Effector memory CD8-positive, alpha-beta T cell (primary cell): ENCODE results near the gene LONRF2.
A peak's percentile ranks its signal among the peaks of the same experiment; 100 is the strongest.
"Not testable (repeated sequence)": the region's sequence is repeated elsewhere in the genome, so short reads cannot be mapped to it uniquely, and the experiment has no call there.

Experiments
- ATAC-seq: fragments of 150-1000 bp; cut with Tn5 transposase; replicated peaks from 2 replicates; pipeline ENCODE4 v1.10.0; 2021; ENCODE audit warnings: mild to moderate bottlenecking, moderate library complexity
- DNase-seq, 3 experiments: peaks; one replicate each; pipeline ENCODE4 v3.0.0; 2021
- H3K27ac Mint-ChIP-seq, 2 donors: one replicate each; pipeline ENCODE4 v1.8.0; 2022; ENCODE audit warnings: mild to moderate bottlenecking in 2 of 2, mixed read lengths in 2 of 2, moderate library complexity in 2 of 2
- H3K27me3 Mint-ChIP-seq, 2 donors: one replicate each; pipeline ENCODE4 v1.8.0; 2022; ENCODE audit warnings: mixed read lengths in 2 of 2
- H3K36me3 Mint-ChIP-seq: one replicate; pipeline ENCODE4 v1.8.0; 2022; ENCODE audit warnings: mild to moderate bottlenecking, moderate library complexity, mixed read lengths; ENCODE audit not compliant: insufficient read depth
- H3K4me1 Mint-ChIP-seq, 2 donors: one replicate each; pipeline ENCODE4 v1.8.0; 2022; ENCODE audit warnings: low read depth in 2 of 2, mixed read lengths in 2 of 2
- H3K4me3 Mint-ChIP-seq, 2 donors: one replicate each; pipeline ENCODE4 v1.8.0; 2022; ENCODE audit warnings: mild to moderate bottlenecking in 2 of 2, mixed read lengths in 2 of 2, moderate library complexity in 2 of 2
- H3K9me3 Mint-ChIP-seq, 2 donors: one replicate each; pipeline ENCODE4 v1.8.0; 2022; ENCODE audit warnings: mixed read lengths in 2 of 2

LONRF2 gene

GRCh38 chr2:100248556-100248955 lies 73.7 kb downstream of the LONRF2 start:
- H3K9me3 Mint-ChIP-seq, H3K4me1 Mint-ChIP-seq, ATAC-seq, H3K27ac Mint-ChIP-seq, H3K36me3 Mint-ChIP-seq, DNase-seq, H3K4me3 Mint-ChIP-seq: not testable (repeated sequence)
- H3K27me3 Mint-ChIP-seq = peaks cover 13 to 53% of the 10 kb centered on the region in 2 donors

- Mint-ChIP-seq H3K27ac (no peak overlapping the region), H3K27me3 (peaks cover 18 to 53% of the 10 kb centered on the region in 2 donors), H3K4me1 (peaks cover 2 to 4% of the 10 kb centered on the region in 2 donors), H3K9me3 (no peaks in the 10 kb centered on the region), H3K4me3 (no peak overlapping the region), H3K36me3 (no peaks in the 10 kb centered on the region)
- DNase-seq = no peak
- ATAC-seq = peak; percentile 27
These were observed 74.3 kb downstream of the LONRF2 start for GRCh38 chr2:100248044-100248330.

- H3K27ac Mint-ChIP-seq = no peak overlapping the region
- ATAC-seq = peak; percentile 35
- H3K27me3 Mint-ChIP-seq = peaks cover 18 to 53% of the 10 kb centered on the region in 2 donors
- H3K36me3 Mint-ChIP-seq = no peaks in the 10 kb centered on the region
- no peak overlapping the region for H3K4me3 Mint-ChIP-seq
- H3K9me3 Mint-ChIP-seq = no peaks in the 10 kb centered on the region
- no peak for DNase-seq
- peaks cover 2 to 4% of the 10 kb centered on the region in 2 donors for H3K4me1 Mint-ChIP-seq
These were observed 74.9 kb downstream of the LONRF2 start for GRCh38 chr2:100247256-100248043.

GRCh38 chr2:100246163-100247145 lies 75.8 kb downstream of the LONRF2 start:
- H3K9me3 Mint-ChIP-seq = no peaks in the 10 kb centered on the region
- ATAC-seq (no peak), DNase-seq (no peak)
- peaks cover 18 to 53% of the 10 kb centered on the region in 2 donors for H3K27me3 Mint-ChIP-seq
- peaks cover 2 to 4% of the 10 kb centered on the region in 2 donors for H3K4me1 Mint-ChIP-seq
- no peak overlapping the region for H3K4me3 Mint-ChIP-seq
- H3K36me3 Mint-ChIP-seq = no peaks in the 10 kb centered on the region
- H3K27ac Mint-ChIP-seq = no peak overlapping the region

- DNase-seq = no peak
- no peak overlapping the region for H3K4me3 Mint-ChIP-seq
- peaks cover 23 to 53% of the 10 kb centered on the region in 2 donors for H3K27me3 Mint-ChIP-seq
- no peak for ATAC-seq
- H3K36me3 Mint-ChIP-seq = peaks cover 5% of the 10 kb centered on the region
- H3K27ac Mint-ChIP-seq = no peak overlapping the region
- H3K9me3 Mint-ChIP-seq = no peaks in the 10 kb centered on the region
- peaks cover 2 to 4% of the 10 kb centered on the region in 2 donors for H3K4me1 Mint-ChIP-seq
These were observed 76.6 kb downstream of the LONRF2 start for GRCh38 chr2:100245681-100246080.

GRCh38 chr2:100244881-100245605 lies 77.3 kb downstream of the LONRF2 start:
- ATAC-seq = no peak
- peaks cover 5% of the 10 kb centered on the region for H3K36me3 Mint-ChIP-seq
- no peaks in the 10 kb centered on the region for H3K9me3 Mint-ChIP-seq
- H3K27me3 Mint-ChIP-seq = peaks cover 27 to 47% of the 10 kb centered on the region in 2 donors
- H3K4me1 Mint-ChIP-seq = peaks cover 2 to 4% of the 10 kb centered on the region in 2 donors
- H3K4me3 Mint-ChIP-seq = no peak overlapping the region
- DNase-seq = no peak
- no peak overlapping the region for H3K27ac Mint-ChIP-seq

- H3K27ac Mint-ChIP-seq = no peak overlapping the region
- peaks cover 27 to 33% of the 10 kb centered on the region in 2 donors for H3K27me3 Mint-ChIP-seq
- DNase-seq (no peak), ATAC-seq (no peak)
- no peaks in the 10 kb centered on the region for H3K9me3 Mint-ChIP-seq
- no peak overlapping the region for H3K4me3 Mint-ChIP-seq
- peaks cover 2 to 4% of the 10 kb centered on the region in 2 donors for H3K4me1 Mint-ChIP-seq
- H3K36me3 Mint-ChIP-seq = peaks cover 5% of the 10 kb centered on the region
These were observed 78.7 kb downstream of the LONRF2 start for GRCh38 chr2:100243631-100244030.

- Mint-ChIP-seq H3K27ac (no peak overlapping the region), H3K9me3 (no peaks in the 10 kb centered on the region), H3K27me3 (peaks cover 27 to 28% of the 10 kb centered on the region in 2 donors), H3K36me3 (peaks cover 5% of the 10 kb centered on the region), H3K4me1 (peaks cover 2 to 4% of the 10 kb centered on the region in 2 donors), H3K4me3 (no peak overlapping the region)
- DNase-seq (peak; percentile 20 to 35 (median 28)), ATAC-seq (peak; percentile 44)
These were observed 79.2 kb downstream of the LONRF2 start for GRCh38 chr2:100242891-100243619.

GRCh38 chr2:100242476-100242875 lies 79.8 kb downstream of the LONRF2 start:
- Mint-ChIP-seq H3K36me3 (peaks cover 7% of the 10 kb centered on the region), H3K4me1 (peaks cover 3 to 4% of the 10 kb centered on the region in 2 donors), H3K4me3 (no peak overlapping the region), H3K27me3 (peaks cover 24 to 27% of the 10 kb centered on the region in 2 donors), H3K9me3 (no peaks in the 10 kb centered on the region), H3K27ac (no peak overlapping the region)
- ATAC-seq (no peak), DNase-seq (no peak)

GRCh38 chr2:100241236-100241635 lies 81.1 kb downstream of the LONRF2 start:
- ATAC-seq (no peak), DNase-seq (no peak)
- Mint-ChIP-seq H3K9me3 (no peaks in the 10 kb centered on the region), H3K27ac (no peak overlapping the region), H3K4me1 (peaks cover 4 to 5% of the 10 kb centered on the region in 2 donors), H3K27me3 (peaks cover 14 to 19% of the 10 kb centered on the region in 2 donors), H3K36me3 (peaks cover 7% of the 10 kb centered on the region), H3K4me3 (no peak overlapping the region)

- Mint-ChIP-seq H3K27ac (no peak overlapping the region), H3K27me3 (peaks cover 6 to 15% of the 10 kb centered on the region in 2 donors), H3K36me3 (peaks cover 7% of the 10 kb centered on the region), H3K4me1 (peaks cover 7 to 10% of the 10 kb centered on the region in 2 donors), H3K9me3 (no peaks in the 10 kb centered on the region), H3K4me3 (no peak overlapping the region)
- DNase-seq (no peak), ATAC-seq (no peak)
These were observed 81.9 kb downstream of the LONRF2 start for GRCh38 chr2:100240386-100240785.

GRCh38 chr2:100239486-100240210 lies 82.7 kb downstream of the LONRF2 start:
- ATAC-seq = no peak
- no peak overlapping the region for H3K27ac Mint-ChIP-seq
- peaks cover 0 to 15% of the 10 kb centered on the region in 2 donors for H3K27me3 Mint-ChIP-seq
- no peak for DNase-seq
- H3K36me3 Mint-ChIP-seq = peaks cover 7% of the 10 kb centered on the region
- no peaks in the 10 kb centered on the region for H3K9me3 Mint-ChIP-seq
- no peak overlapping the region for H3K4me3 Mint-ChIP-seq
- peaks cover 7 to 17% of the 10 kb centered on the region in 2 donors for H3K4me1 Mint-ChIP-seq
